HUES64 (cell line): ENCODE measurements around the gene ZKSCAN1.

Experiments
- H3K27ac ChIP-seq: 2 replicates; pipeline ENCODE4 v1.7.0; 2013; ENCODE audit warnings: low read depth, low read length, inconsistent platforms
- H3K27me3 ChIP-seq: 2 replicates; pipeline ENCODE4 v1.6.1; 2013; ENCODE audit warnings: mild to moderate bottlenecking, low read length; ENCODE audit not compliant: insufficient read depth
- H3K36me3 ChIP-seq: 2 replicates; pipeline ENCODE4 v1.6.1; 2013; ENCODE audit warnings: mild to moderate bottlenecking, low read length; ENCODE audit not compliant: insufficient read depth
- H3K4me1 ChIP-seq: 2 replicates; pipeline ENCODE4 v1.6.1; 2013; ENCODE audit warnings: mild to moderate bottlenecking, low read length, moderate library complexity; ENCODE audit not compliant: insufficient read depth
- H3K4me3 ChIP-seq: 2 replicates; pipeline ENCODE4 v1.5.1; 2013; ENCODE audit warnings: mild to moderate bottlenecking, low read length, moderate library complexity
- H3K9ac ChIP-seq: 2 replicates; pipeline ENCODE4 v1.6.1; 2013; ENCODE audit warnings: mild to moderate bottlenecking, low read depth, low read length
- H3K9me3 ChIP-seq: 2 replicates; pipeline ENCODE4 v1.6.1; 2013; ENCODE audit warnings: low read depth, low read length; ENCODE audit not compliant: insufficient read depth
- WGBS: fragments of 150-250, 120-280 bp; methylation state at CpG from one replicate; pipeline ENCODE4 v1.1.7; 2013; ENCODE audit warnings: missing lambda C conversion rate; 5-methylcytosine and 5-hydroxymethylcytosine counted together

Gene ZKSCAN1

DNA sequence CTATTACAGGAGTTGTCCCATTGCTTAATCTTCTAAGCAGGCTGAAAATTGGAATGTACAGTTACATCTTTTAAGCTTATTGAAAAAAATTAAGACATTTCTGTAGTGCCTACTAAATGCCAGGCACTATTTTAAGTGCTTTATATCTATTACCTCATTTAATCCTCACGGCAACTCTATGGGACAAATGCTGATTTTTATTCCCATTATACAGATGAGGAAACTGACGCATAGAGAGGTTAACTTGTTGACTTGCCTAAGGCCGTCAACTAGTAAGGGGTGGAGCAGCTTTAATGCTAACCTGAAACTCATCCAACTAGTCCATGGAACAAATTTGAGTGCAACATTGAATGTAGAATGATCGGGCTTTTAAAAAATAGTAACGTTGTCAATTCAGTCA lies 2.5 kb downstream of the ZKSCAN1 start:
- peaks cover 20% of the 10 kb centered on the region for H3K36me3 ChIP-seq
- H3K27ac ChIP-seq, result no peak overlapping the region
- H3K4me1 ChIP-seq, result peaks cover 10% of the 10 kb centered on the region; the same call in 1 of the 2 replicates
- no peak overlapping the region for H3K4me3 ChIP-seq
- no peaks in the 10 kb centered on the region for H3K27me3 ChIP-seq
- H3K9me3 ChIP-seq, result no peaks in the 10 kb centered on the region
- WGBS, result 97% methylated on average over 5 of the region's 5 CpGs
- H3K9ac ChIP-seq, result no peak overlapping the region

DNA sequence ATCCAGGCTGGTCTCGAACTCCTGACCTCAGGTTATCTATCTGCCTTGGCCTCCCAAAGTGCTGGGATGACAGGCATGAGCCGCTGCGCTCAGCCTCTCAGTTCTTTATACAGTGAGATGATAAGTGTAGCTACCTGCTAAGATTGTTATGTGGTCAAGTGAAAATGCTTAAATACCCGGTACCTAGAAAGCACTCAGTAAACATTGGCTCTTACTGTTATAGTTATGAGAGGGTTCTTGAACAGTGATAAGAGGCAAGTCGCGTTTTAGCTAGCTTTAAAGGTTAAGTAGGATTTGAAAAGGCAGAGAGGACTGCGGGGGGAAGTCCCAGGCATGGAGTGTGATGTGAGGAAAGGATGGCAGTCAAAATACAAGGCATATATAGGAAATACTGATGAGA lies 4.5 kb downstream of the ZKSCAN1 start:
- peaks cover 36% of the 10 kb centered on the region for H3K36me3 ChIP-seq
- WGBS, result 92% methylated on average over 7 of the region's 7 CpGs
- H3K4me1 ChIP-seq, result peaks cover 10% of the 10 kb centered on the region; the same call in 1 of the 2 replicates
- no peaks in the 10 kb centered on the region for H3K9me3 ChIP-seq
- no peaks in the 10 kb centered on the region for H3K27me3 ChIP-seq
- no peak overlapping the region for H3K4me3 ChIP-seq
- H3K9ac ChIP-seq, result no peak overlapping the region
- no peak overlapping the region for H3K27ac ChIP-seq

DNA sequence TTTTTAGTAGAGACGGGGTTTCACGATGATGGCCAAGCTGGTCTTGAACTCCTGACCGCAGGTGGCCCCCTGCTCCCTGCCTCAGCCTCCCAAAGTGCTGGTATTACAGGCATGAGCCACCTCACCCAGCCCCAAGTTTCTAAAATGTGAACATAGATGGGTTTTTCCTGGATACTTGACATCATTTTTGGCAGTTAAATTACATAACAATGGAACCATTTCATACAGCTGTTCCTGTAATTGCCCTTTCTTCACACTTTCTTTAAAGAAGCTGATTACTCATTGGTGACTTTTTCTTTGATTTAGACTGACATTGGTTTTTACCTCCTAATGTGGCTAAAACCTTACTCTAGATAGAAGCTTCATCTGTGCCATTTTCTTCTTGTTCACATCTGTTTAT lies 5.9 kb downstream of the ZKSCAN1 start:
- no peak overlapping the region for H3K4me3 ChIP-seq
- peaks cover 50% of the 10 kb centered on the region for H3K36me3 ChIP-seq
- no peaks in the 10 kb centered on the region for H3K27me3 ChIP-seq
- no peak overlapping the region for H3K9ac ChIP-seq
- no peaks in the 10 kb centered on the region for H3K9me3 ChIP-seq
- H3K27ac ChIP-seq, result no peak overlapping the region
- WGBS, result 77% methylated on average over 3 of the region's 3 CpGs
- H3K4me1 ChIP-seq, result peaks cover 7% of the 10 kb centered on the region; the same call in 1 of the 2 replicates

DNA sequence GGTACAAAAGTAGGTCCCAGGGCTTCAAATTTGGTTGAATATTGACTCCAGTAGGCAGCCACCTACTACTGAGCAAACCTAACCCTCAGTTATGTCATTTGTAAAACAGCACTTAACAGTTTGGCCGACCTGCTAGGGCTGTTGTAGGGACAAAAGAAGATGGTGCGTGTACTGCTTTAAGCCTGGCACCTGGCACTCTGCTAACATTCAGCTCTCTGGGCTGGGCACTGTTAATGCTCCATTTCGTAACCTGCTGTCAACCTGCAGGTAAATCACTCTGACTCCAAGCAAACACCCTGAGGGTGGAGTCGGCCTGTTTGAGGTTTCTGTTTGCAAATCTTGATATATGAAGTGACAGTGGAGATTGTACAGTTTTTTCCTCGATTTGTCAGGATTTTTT lies 7.2 kb downstream of the ZKSCAN1 start:
- Histone ChIP-seq H3K4me3 (no peak overlapping the region), H3K9me3 (no peaks in the 10 kb centered on the region), H3K4me1 (no peaks in the 10 kb centered on the region), H3K9ac (no peak overlapping the region), H3K27me3 (no peaks in the 10 kb centered on the region), H3K27ac (no peak overlapping the region), H3K36me3 (peaks cover 61% of the 10 kb centered on the region)
- 78% methylated on average over 5 of the region's 5 CpGs for WGBS

DNA sequence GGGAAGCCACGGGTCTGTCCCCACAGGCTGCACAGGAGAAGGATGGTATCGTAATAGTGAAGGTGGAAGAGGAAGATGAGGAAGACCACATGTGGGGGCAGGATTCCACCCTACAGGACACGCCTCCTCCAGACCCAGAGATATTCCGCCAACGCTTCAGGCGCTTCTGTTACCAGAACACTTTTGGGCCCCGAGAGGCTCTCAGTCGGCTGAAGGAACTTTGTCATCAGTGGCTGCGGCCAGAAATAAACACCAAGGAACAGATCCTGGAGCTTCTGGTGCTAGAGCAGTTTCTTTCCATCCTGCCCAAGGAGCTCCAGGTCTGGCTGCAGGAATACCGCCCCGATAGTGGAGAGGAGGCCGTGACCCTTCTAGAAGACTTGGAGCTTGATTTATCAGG lies 8.1 kb downstream of the ZKSCAN1 start:
- no peaks in the 10 kb centered on the region for H3K9me3 ChIP-seq
- 97% methylated on average over 12 of the region's 12 CpGs for WGBS
- H3K9ac ChIP-seq, result no peak overlapping the region
- no peaks in the 10 kb centered on the region for H3K4me1 ChIP-seq
- H3K4me3 ChIP-seq, result no peak overlapping the region
- peaks cover 63% of the 10 kb centered on the region for H3K36me3 ChIP-seq
- no peaks in the 10 kb centered on the region for H3K27me3 ChIP-seq
- H3K27ac ChIP-seq, result no peak overlapping the region

DNA sequence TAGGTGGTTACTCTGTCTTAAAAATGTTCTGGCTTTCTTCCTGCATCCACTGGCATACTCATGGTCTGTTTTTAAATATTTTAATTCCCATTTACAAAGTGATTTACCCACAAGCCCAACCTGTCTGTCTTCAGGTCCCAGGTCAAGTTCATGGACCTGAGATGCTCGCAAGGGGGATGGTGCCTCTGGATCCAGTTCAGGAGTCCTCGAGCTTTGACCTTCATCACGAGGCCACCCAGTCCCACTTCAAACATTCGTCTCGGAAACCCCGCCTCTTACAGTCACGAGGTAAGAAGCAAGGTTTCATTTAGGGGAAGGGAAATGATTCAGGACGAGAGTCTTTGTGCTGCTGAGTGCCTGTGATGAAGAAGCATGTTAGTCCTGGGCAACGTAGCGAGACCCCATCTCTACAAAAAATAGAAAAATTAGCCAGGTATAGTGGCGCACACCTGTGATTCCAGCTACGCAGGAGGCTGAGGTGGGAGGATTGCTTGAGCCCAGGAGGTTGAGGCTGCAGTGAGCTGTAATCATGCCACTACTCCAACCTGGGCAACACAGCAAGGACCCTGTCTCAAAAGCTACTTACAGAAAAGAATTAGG lies 8.7 kb downstream of the ZKSCAN1 start:
- Histone ChIP-seq H3K36me3 (peaks cover 61% of the 10 kb centered on the region), H3K27me3 (no peaks in the 10 kb centered on the region), H3K4me3 (no peak overlapping the region), H3K9ac (no peak overlapping the region), H3K27ac (no peak overlapping the region), H3K4me1 (no peaks in the 10 kb centered on the region), H3K9me3 (no peaks in the 10 kb centered on the region)
- WGBS, result 96% methylated on average over 12 of the region's 12 CpGs

DNA sequence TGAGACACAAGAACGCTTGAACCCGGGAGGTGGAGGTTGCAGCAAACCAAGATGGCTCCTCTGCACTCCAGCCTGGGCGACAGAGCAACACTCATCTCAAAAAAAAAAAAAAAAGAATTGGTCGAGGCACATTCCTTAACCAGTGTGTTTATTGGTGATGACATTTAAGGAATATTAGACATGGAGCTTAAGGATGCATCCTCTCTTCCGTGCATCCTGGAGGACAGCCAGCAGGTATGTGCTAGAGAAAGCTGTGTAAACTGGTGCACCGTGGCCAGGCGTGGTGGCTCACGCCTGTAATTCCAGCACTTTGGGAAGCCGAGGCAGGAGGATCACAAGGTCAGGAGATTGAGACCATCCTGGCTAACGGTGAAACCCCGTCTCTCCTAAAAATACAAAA lies 11.8 kb downstream of the ZKSCAN1 start:
- Histone ChIP-seq H3K9ac (no peak overlapping the region), H3K36me3 (peaks cover 84% of the 10 kb centered on the region), H3K27me3 (no peaks in the 10 kb centered on the region), H3K4me3 (no peak overlapping the region), H3K9me3 (no peaks in the 10 kb centered on the region), H3K4me1 (no peaks in the 10 kb centered on the region), H3K27ac (no peak overlapping the region)
- WGBS, result 96% methylated on average over 11 of the region's 11 CpGs

DNA sequence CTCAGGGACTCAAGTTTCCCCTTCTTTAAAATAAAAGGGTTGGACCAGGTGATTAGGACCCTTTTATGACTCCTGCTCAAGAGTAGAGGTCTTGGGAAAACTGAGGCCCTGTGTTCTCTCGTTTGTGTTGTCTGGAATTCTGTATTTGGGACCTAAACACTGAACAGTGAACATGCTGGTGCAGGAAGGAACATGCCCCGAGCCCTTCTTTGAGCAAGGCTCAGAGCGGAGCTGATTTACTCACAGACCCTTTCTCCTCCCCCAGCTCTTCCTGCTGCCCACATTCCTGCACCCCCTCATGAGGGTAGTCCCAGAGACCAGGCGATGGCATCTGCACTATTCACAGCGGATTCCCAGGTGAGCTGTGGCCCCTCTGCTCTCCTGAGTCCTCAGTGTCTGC lies 14.2 kb downstream of the ZKSCAN1 start:
- Histone ChIP-seq H3K36me3 (peaks cover 83% of the 10 kb centered on the region), H3K27me3 (no peaks in the 10 kb centered on the region), H3K27ac (no peak overlapping the region), H3K9me3 (no peaks in the 10 kb centered on the region), H3K9ac (no peak overlapping the region), H3K4me3 (no peak overlapping the region), H3K4me1 (no peaks in the 10 kb centered on the region)
- 93% methylated on average over 5 of the region's 5 CpGs for WGBS

DNA sequence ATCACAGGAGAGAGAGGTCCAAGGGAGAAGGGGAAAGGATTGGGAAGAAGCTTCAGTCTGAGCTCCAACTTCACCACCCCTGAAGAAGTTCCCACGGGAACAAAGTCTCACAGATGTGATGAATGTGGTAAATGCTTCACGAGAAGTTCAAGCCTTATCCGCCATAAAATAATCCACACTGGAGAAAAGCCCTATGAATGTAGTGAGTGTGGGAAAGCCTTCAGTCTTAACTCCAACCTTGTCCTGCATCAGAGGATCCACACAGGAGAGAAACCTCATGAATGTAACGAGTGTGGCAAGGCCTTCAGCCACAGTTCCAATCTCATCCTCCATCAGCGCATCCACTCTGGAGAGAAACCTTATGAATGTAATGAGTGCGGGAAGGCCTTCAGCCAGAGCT lies 18.1 kb downstream of the ZKSCAN1 start:
- WGBS, result 100% methylated on average over 2 of the region's 6 CpGs
- Histone ChIP-seq H3K9ac (no peak overlapping the region), H3K36me3 (peaks cover 83% of the 10 kb centered on the region), H3K27me3 (no peaks in the 10 kb centered on the region), H3K4me3 (no peak overlapping the region), H3K27ac (no peak overlapping the region), H3K4me1 (no peaks in the 10 kb centered on the region), H3K9me3 (no peaks in the 10 kb centered on the region)

DNA sequence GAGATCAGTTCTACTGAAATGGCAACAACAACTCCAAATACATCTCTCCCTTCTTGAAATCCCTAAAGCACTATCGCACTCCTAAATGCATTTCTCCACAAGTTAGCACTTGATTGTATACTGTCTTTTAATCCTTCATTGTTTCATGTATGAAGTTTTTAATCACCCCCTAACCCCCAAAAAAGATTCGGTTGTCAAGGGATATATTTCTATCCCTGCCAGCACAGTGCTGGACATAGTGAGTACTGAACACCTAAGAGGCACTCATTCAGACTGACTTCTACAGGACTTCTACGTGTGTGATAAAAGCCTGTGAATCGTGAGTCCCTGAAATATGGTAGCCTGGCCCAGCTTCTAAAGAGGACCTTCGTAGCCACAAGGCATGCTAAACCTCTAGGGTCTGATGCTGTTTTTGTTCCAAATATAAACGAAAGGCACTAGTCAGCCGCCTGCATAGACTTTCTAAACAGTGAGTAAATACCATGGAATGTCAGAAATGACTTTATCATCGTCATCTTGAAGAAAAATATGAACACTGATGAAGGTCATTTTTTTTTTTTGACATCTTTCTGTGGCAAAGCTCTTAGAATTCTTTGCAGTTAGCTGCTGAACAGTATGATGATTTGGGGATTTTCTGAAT lies 19.6 kb downstream of the ZKSCAN1 start:
- Histone ChIP-seq H3K4me1 (no peaks in the 10 kb centered on the region), H3K9me3 (no peaks in the 10 kb centered on the region), H3K9ac (no peak overlapping the region), H3K36me3 (peaks cover 76% of the 10 kb centered on the region), H3K27ac (no peak overlapping the region), H3K4me3 (no peak overlapping the region), H3K27me3 (no peaks in the 10 kb centered on the region)
- WGBS, result 92% methylated on average over 8 of the region's 8 CpGs

DNA sequence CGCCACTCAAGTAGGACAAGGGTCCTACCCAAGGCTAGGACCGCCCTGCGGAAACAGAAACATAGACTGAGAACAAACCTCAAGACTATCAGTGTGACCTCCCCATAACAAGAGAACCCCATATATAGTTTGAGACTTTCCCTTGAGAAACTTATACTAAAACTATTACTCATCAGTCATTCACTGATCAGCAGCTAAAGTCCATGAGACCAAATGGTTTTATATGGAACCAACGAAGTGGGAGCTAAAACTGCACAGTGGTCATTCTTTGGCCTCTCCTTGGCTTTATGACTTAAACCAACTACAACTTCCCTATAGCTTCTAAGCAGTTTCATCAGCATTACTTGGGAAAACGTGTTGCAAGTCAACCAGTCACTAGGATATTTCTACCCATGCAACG lies 20.5 kb downstream of the ZKSCAN1 start:
- H3K9me3 ChIP-seq, result no peaks in the 10 kb centered on the region
- H3K27me3 ChIP-seq, result no peaks in the 10 kb centered on the region
- peaks cover 67% of the 10 kb centered on the region for H3K36me3 ChIP-seq
- H3K9ac ChIP-seq, result no peak overlapping the region
- H3K4me1 ChIP-seq, result no peaks in the 10 kb centered on the region
- no peak overlapping the region for H3K27ac ChIP-seq
- WGBS, result 76% methylated on average over 5 of the region's 6 CpGs
- no peak overlapping the region for H3K4me3 ChIP-seq

DNA sequence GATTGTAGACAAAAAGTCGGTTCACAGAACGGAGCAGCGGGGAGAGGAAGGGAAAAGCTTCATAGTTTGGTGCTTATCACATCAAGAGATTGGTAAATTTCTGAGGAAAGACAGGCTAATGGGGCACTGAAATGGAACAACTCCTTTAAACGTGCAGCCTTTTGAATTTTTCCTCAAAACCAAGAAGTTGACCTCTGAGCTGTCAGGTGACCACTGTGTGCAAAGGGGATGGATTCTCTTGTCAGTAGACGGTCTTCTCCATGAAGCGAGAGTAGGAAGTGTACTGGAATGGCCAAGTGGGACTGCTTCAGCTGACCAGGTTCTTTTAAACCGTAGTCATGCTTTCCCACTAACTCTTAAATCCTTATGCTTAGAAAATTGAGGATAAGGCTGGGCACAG lies 22.9 kb downstream of the ZKSCAN1 start:
- Histone ChIP-seq H3K27me3 (no peaks in the 10 kb centered on the region), H3K27ac (no peak overlapping the region), H3K4me3 (no peak overlapping the region), H3K36me3 (peaks cover 48% of the 10 kb centered on the region), H3K4me1 (no peaks in the 10 kb centered on the region), H3K9ac (no peak overlapping the region), H3K9me3 (no peaks in the 10 kb centered on the region)
- WGBS, result 96% methylated on average over 7 of the region's 7 CpGs
